ENCODE results near the gene COL4A2.
"Not testable (repeated sequence)": the region's sequence is repeated elsewhere in the genome, so short reads cannot be mapped to it uniquely, and the experiment has no call there.

Gene COL4A2

DNA sequence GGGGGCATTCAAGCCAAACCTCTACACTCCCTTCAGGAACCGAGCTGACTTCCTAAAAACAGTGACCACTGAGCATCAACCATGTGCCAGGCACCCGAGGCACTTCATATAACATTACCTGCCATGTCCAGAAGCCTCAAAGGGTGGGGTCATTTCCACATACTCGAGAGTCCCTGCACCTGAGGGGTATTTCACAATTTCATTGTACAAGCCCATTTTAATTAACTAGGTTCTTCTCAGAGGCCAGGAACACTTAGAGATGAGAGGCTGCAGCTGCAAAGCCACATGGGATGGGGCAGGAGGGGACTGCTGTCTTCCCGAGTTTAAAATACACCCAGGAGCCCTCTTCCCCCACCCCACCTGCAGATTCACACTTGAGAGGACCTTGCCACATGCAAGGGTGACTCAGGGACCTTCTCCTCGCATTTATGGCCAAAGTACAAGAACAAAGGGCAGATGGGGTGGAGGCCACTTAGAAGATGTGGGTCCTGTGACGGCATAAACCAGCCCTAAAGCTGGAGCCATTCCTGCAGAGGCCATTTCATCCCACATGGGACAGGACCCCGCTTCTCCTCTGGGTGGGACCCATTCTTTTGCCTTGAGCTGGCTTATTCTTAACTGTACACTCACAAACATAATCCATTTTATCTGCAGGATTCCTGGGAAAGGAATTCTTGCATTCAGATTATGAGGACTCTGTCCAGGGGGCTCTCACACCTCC lies 210.6 kb downstream of the COL4A2 start:
- no peak for DNase-seq (ENCODE audit: low read depth)

DNA sequence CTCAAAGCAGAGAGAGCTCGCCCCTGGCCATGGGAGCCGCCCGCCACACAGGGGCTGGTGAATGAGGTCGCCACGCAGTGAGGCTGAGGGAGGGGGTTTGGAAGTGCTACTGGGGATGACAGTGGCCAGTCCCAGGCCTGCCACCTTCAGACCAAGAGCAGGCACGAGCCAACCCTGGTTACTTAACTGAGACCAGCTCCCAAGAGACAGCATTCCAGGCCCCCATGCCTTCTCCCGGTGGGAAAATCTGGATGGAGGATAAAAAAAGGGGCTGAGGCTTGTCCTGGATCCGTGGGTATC lies 211.1 kb downstream of the COL4A2 start:
- no peak for DNase-seq (ENCODE audit: low read depth)

DNA sequence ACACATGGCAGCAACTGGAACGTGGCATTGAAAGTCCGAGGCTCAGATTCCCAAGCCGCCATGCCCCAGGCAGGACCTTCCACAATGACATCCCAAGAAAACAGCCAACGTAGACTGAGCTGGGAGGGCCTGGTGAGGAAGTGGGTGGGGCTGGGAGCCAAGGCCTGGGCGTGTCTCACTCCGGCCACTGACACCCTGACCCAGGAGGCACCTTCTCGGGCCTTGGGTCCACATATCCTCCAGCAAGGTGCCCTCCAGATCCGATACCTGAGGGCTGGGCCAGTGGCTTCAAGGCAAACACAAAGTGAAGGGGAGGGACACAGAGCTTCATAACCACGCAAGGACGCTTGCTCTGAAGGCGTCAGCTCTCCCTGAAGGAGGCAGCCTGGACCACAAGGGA lies 211.5 kb downstream of the COL4A2 start:
- no peak for DNase-seq (ENCODE audit: low read depth)

DNA sequence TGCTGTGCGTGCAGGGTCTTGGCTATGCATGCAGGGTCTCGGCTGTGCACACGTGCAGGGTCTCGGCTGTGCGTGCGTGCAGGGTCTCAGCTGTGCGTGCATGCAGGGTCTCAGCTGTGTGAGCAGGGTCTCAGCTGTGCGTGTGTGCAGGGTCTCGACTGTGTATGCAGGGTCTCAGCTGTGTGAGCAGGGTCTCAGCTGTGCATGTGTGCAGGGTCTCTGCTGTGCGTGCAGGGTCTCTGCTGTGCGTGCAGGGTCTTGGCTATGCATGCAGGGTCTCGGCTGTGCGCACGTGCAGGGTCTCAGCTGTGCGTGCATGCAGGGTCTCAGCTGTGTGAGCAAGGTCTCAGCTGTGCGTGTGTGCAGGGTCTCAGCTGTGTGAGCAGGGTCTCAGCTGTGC lies 212.0 kb downstream of the COL4A2 start:
- no peak for DNase-seq (ENCODE audit: low read depth)

DNA sequence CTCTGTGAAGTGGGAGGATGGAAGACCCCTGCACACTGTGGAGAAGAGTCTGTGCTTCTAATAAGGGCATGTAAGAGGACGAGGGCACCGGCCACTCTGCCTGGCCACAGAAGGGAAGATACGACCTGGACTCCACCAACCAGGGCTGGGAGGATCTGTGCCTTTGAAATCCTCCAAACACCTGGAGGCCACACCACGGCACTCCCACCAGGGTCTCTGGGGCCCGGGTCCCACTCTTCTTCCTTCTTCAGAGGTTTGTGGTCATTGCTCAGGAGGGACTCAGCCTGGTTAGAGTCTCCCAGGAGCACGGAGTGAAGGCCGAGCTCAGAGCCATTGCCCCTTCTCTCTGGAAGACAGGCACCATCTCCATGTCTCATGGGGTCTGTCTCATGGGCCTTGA lies 212.4 kb downstream of the COL4A2 start:
- DNase-seq (ENCODE audit: low read depth) = no peak

DNA sequence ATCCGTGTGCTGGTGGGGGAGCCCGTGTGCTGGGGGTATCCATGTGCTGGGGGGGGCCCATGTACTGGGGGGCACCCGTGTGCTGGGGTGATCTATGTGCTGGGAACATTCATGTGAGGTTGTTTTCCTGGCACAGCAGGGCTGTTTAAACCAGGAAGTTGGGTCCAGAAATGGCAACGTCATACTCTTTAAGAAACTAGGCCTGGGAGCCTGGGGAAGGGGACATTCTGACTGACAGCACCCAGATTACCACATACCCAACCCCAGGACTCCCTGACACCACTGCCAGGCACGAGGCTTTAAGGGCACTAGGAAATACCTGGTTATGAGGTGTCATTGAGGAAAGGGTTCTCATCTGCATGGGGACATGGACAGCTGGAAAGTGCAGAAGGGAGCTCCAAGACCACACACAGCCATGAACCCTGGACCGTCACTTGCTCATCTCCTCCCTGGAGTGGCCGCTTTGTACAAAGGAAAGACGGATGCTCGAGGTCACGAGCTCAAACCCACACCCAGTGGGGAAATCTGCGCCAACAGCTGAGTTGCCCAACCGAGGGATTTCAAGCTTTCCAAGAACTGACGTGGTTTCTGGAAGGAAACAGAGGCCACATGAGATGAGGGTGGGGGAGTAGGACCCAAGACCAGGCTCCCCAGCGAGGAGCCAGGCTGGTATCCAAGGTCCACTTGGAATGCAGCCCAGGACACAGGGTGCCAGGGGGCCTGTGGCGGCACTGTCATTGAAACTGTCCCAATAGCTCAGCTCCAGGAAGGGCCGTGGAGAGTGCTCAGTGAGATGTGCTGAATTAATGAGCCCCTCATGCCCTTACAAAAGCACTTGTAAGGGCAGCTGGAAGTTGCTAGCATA lies 213.6 kb downstream of the COL4A2 start:
- DNase-seq (ENCODE audit: low read depth) = no peak

DNA sequence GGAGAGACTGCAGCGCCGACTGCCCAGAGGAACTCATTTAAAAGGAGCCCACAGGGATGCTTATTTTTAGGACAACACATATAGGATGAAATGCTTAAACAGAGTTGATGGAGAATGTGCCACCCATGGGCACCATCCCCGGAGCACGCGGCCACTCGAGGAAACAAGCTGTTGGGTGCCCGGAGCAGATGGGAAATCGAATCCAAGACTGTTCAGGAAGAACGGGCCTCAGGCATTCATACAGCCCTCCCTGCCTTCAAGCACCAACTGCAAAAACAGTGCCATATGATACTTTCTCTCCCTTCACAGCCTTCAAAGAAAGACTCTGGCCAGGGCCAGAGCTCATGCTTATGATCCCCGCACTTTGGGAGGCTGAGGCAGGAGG lies 214.2 kb downstream of the COL4A2 start:
- DNase-seq (ENCODE audit: low read depth) = no peak

DNA sequence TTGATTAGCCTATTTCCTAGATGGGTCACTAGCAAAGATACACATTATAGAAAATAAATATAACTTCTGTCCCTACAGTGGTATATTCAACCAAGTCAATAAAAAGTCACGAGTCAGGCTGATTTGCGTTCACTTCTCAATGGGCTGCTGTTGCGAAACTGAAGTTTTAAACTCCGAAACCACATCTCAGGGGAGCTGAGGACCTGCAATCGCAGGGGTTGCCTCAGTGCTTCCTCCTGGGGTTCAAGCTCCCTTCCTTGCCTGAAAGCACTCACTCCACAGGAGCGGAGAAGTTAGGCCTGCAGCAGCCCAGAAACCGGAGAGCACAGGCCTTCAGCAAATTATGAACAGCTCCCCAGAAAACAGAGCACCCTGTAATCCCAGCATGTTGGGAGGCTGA lies 214.9 kb downstream of the COL4A2 start:
- DNase-seq (ENCODE audit: low read depth) = no peak

DNA sequence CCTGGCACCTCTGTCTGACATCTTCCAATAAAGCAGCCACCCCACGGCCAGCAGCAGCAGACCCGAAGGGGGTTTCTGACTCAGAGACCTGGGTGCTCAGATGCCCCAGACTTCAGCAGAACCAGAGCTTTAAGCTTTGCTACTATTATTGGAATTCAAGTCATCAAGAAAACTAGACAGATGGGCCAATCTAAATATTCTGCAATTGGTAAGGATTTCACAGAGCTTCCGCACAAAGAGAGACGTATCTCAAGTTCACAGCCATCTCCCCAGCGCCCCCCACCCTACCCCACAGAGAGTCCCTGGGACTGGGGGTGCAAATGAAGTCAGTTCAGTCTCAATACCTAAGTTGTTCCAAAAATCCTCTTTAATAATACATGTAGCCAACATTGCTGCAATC lies 215.6 kb downstream of the COL4A2 start:
- no peak for DNase-seq (ENCODE audit: low read depth)

DNA sequence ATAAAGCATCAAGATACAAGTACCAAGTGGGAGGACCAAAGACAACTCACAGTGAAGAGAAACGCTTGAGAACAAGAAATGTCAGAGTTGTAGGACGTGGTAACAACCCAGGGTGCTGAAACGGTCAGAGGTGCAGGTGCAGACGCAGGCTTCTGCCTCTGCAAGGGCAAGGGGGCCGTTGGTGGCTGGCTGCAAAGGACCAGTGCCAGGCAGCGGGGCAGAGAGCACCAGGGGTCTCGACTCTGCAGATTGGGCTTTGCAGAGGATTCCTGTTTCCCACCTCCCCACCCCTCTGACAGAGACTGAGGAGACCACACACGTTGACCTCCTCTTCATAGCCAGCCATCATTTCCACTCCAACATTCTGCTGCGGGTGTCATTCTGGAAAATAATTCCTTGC lies 216.1 kb downstream of the COL4A2 start:
- no peak for DNase-seq (ENCODE audit: low read depth)

DNA sequence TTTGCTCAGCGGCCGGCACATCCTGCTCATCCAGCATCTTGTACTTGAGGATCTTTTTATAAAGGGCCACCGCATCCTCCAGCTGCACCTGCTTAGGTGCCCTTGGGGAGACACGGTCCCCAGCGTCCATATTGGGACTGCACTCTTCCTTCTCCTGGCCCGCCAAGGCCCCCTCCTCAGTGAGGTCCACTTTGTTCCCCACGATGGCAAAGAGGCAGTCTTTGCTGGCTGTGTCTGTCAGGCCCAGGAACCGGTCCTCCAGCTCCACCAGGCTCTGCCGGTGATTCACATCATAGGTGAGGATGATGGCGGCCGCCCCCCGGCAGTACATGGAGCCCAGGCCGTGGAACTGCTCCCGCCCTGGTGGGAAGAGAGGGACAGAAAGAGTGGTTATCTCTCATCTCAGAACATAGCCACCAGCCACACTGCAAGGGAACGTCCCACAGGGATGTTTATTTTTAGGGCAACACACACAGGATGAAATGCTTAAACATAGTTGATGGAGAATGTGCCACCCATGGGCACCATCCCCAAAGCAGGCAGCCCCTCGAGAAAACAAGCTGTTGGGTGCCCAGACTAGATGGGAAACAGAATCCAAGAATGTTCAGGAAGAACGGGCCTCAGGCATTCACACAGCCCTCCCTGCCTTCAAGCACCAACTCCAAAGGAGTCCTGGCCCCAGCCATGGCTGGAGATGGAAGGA lies 216.9 kb downstream of the COL4A2 start:
- DNase-seq (ENCODE audit: low read depth) = no peak

DNA sequence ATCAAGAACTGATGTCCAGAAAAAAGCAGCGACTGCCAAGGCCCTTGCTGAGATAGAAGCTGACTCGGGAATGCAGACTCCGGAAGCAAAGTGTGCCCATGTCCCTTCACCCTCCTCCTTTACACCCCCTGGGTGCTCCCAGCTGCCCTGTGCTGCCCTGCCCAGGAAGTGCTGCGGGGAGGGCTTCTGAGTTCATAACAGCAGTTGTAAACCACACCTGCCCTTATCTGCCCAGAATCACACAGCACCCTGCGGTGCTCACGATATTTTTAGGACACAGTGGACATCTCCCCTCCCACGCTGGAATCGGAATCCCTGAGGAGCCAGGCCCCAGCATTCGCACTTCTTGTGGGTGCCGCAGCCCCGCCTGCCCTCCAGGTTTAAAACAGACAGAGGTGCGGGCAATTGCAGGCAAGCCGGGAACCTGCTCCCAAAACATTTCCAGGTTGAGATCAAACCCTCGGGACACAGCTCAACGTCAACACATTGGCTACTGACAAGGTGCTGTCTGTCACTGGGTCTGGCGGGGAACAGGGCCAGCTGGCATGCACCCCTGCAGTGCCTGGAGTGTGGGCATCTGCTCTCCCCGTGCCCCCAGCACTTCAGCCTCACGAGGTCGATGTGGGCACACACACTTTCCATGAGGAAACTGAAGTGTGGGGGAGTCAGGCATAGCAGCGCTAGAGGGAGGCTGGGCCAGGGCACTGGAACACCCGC lies 217.6 kb downstream of the COL4A2 start:
- no peak for DNase-seq (ENCODE audit: low read depth)

DNA sequence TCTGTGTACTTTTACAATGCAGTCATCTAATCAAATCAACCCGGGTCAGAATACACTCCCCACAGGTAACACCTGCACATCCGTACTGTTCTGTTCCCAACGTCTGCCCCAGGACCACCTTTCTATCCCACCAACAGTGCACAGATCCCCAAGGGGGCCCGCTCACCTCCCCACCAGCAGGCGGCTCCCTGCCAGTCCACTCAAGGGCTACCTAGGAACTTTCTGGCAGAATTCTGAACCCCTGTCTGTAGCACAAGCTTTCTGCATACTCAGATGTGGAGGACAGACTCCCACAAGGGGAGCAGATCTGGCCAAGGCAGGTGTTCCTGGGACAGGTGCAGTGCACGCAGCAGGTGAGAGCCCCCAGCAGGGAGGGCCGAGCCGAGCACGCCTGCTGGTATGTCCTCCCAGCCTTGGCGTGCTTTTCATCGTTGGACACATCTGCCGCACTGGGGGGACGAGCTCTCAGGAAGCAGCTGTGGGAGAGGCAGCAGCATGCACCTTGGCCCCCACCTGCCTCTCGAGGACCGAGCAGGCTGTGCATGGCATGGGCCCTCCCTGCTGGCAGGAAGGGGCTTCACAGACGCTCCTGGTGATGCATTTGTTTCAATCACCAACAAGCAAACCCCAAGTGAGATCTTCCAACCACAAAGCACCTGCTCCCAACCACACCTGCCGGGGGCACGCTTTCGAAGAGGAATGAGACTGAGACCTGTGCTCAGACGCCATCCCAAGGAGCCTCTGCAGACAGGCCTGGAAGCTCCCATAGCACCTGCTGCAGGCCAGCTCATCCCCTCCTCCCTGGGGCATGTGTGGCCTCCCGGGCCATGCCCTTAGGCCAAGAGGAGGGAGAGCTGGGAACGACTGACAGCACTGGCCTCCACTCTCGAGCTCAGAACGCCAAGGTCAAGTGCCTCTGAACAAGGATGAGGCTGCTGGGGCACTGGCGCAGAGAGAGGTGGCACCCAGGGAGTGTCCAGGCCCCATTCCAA lies 218.5 kb downstream of the COL4A2 start:
- DNase-seq (ENCODE audit: low read depth) = no peak

DNA sequence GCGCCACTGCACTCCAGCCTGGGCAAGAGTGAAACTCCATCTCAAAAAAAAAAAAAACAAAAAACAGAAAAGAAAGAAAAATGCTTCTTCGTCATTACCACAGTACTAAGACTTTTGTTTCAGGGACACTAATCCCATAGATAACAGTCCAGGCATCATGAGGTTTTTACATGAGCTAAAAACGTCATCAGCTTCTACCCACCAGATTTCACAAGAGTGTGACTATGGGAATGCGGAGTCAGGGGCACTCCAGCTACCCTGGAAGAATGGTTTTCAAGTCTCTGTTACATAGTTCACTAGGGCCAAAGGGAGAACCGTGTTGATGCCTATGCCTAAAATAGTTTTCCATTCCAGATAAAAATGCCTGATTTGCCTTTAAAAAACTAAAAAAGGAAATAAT lies 221.3 kb downstream of the COL4A2 start:
- DNase-seq (ENCODE audit: low read depth) = no peak

DNA sequence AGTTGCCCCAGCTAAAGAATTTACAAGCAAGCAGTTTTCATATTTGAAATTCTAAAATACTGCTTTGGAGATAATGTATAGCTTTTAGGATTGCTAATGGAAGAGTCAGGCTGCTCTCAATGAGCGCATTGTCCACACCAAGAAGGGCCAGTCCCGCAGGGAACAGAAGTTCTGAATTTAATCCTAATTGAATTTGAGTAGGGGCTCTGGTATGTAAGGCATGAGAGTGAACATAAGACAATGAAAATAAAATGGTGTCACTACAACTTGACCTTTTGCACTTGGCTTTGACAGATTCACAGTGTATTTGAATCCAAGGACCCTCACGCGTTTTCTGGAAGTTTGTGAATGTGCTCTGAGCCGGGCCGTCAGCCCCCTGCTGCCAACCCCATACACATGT lies 221.8 kb downstream of the COL4A2 start:
- no peak for DNase-seq (ENCODE audit: low read depth)

DNA sequence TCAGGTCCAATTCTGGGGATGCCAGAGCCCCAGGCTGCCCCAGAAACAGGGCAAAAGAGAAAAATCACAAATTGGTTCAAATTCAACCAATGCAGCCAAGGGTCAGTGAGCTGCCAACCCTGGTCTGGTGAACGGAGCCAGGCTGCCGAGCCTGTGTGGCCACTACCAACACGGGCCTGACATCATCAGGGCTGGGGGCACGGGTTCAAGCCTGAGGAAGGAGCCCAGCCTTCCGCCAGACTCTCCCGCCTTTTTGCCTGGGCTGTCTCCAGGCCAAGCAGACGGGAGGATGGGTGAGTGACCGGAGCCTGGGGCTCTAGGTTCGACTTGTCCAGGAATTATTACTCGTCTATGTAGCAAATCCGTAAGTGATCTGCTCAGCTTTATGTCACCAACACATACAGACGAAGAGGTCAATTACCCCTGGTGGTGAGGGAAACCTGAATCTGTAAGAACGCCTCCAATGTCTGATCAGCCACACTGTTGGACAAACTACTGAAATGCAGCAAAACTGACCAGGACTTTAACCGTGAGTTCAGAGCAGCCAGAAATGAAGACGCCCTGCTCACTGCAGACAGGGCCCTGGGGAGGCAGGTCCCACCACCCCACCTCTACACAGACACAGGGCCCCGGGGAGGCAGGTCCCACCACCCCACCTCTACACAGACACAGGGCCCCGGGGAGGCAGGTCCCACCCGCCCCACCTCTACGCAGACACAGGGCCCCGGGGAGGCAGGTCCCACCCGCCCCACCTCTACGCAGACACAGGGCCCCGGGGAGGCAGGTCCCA lies 222.6 kb downstream of the COL4A2 start:
- no peak for DNase-seq (ENCODE audit: low read depth)

DNA sequence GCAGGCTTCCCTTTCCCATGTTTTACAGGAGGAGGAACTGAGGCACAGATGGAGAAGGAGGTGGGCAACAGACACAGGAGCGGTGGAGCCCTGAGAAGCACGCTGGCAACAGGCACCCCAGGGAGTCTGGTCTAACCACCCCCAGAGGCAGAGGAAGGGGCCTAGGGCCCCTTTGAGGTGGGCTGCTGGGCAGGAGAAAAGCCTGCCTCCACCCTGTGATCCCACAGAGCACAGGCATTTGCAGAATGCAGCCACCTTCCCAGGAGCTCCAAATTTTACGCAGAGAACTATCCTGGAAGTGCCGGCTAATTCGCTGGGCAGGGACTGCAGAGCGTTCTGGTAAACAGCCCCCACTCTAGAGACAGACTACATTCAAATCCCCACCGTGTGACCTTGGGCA lies 224.0 kb downstream of the COL4A2 start:
- DNase-seq (ENCODE audit: low read depth) = no peak

DNA sequence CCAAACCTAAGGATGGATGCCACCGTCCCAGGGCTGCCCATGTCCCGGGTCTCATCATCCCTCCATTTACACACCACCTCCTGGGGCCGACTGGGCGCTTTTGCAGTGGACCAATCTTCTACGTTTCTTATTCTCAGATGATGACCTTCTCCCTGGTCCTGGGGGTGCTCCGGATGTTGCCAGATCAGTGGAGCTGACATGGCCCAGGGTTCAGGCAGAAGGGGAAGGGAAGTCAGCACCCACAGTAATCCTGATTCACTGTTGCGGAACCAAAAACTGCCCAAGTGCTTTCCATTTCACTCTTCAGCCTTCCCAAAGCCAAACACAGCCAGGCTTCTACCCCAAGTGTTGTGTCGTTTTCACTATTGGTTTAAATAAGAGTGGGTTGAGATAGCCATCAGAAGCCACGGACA lies 224.6 kb downstream of the COL4A2 start:
- DNase-seq (ENCODE audit: low read depth) = no peak

DNA sequence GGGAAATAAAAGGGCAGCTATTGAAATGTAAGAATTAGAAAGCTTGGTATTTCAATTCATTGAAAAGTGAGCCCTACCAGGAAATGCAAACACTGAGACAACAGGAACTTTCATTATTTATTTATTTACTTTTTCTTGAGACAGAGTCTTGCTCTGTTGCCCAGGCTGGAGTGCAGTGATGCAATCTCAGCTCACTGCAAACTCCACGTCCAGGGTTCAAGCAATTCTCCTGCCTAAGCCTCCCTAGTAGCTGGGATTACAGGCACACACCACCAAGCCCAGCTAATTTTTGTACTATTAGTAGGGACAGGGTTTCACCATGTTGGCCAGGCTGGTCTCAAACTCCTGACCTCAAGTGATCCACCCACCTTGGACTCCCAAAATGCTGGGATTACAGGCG lies 225.2 kb downstream of the COL4A2 start:
- DNase-seq (ENCODE audit: low read depth) = not testable (repeated sequence)

Data from stimulated activated CD8-positive, alpha-beta memory T cell treated with anti-CD3 and anti-CD28 coated beads, Interleukin-4, amount 100 ng/mL, for 24 hours (primary cell).